OCI-LY7 (cell line): ENCODE measurements around the gene SPAG9.

Experiments
- CTCF ChIP-seq: fragments of 200-600 bp; sonication (generic); conservative IDR thresholded peaks from 2 replicates; pipeline ENCODE4 v1.5.1; 2014; ENCODE audit warnings: mild to moderate bottlenecking, antibody characterized with exemption, low read length, moderate library complexity, mixed read lengths
- EZH2phosphoT487 ChIP-seq: fragments of 200-600 bp; sonication (generic); IDR thresholded peaks from 2 replicates; pipeline ENCODE4 v1.6.1; 2018; ENCODE audit warnings: low read depth, borderline replicate concordance, mild to moderate bottlenecking, mixed run types, antibody characterized with exemption, low read length, moderate library complexity, mixed read lengths

GRCh38 chr17:50925296-50925891 lies 195.3 kb downstream of the SPAG9 start:
- TF ChIP-seq CTCF (no peak), EZH2phosphoT487 (no peak)
